AG04449 (cell line): ENCODE data around the gene GOLPH3.
"Not testable (repeated sequence)": the region's sequence is repeated elsewhere in the genome, so short reads cannot be mapped to it uniquely, and the experiment has no call there.

Experiments
- CTCF ChIA-PET: fragments of 350-600 bp; formaldehyde crosslinking; extraction: SDS; loops from one replicate; lab custom pipeline; 2021; ENCODE audit warnings: antibody characterized with exemption; lab: Yijun Ruan, JAX
- POLR2A ChIA-PET: fragments of 400-600, 350-600 bp; formaldehyde crosslinking; extraction: SDS; loops from one replicate; lab custom pipeline; 2020; ENCODE audit warnings: antibody characterized with exemption, inconsistent platforms; lab: Yijun Ruan, JAX
- DNase-seq: peaks from one replicate; pipeline ENCODE4 v3.0.0-alpha.2; 2010; ENCODE audit warnings: low read depth, low spot score
- H3K4me3 ChIP-seq: 2 replicates; pipeline ENCODE4 v1.5.1; 2011; ENCODE audit warnings: low read depth, mild to moderate bottlenecking, control low read depth, low read length
- TF ChIP-seq, protein P1 (sequence below): IDR thresholded peaks from one replicate; pipeline ENCODE4 v1.5.1; 2011; ENCODE audit warnings: mild to moderate bottlenecking, moderate library complexity, low read length, control low read depth, inconsistent platforms; ENCODE audit not compliant: insufficient read depth; ENCODE audit errors: missing control alignments

GOLPH3 gene

GRCh38 chr5:32083981-32084430, 90.1 kb downstream of the GOLPH3 start:
- no peak for DNase-seq
- POLR2A ChIA-PET, result no interaction called here
- no peak overlapping the region for H3K4me3 ChIP-seq
- CTCF ChIA-PET, result interaction anchor here (1.4 to 2.4 kb wide), 2 partner anchors 9 to 259 kb away, joined by 8 to 11 read pairs; no protein-coding TSS in a partner anchor
- TF ChIP-seq, protein P1, sequence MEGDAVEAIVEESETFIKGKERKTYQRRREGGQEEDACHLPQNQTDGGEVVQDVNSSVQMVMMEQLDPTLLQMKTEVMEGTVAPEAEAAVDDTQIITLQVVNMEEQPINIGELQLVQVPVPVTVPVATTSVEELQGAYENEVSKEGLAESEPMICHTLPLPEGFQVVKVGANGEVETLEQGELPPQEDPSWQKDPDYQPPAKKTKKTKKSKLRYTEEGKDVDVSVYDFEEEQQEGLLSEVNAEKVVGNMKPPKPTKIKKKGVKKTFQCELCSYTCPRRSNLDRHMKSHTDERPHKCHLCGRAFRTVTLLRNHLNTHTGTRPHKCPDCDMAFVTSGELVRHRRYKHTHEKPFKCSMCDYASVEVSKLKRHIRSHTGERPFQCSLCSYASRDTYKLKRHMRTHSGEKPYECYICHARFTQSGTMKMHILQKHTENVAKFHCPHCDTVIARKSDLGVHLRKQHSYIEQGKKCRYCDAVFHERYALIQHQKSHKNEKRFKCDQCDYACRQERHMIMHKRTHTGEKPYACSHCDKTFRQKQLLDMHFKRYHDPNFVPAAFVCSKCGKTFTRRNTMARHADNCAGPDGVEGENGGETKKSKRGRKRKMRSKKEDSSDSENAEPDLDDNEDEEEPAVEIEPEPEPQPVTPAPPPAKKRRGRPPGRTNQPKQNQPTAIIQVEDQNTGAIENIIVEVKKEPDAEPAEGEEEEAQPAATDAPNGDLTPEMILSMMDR, result no peak

- no peak overlapping the region for H3K4me3 ChIP-seq
- TF ChIP-seq, protein P1, result no peak
- no peak for DNase-seq
- POLR2A ChIA-PET, result no interaction called here
- CTCF ChIA-PET, result no interaction called here
These were observed 91.4 kb downstream of the GOLPH3 start for GRCh38 chr5:32082701-32083100.

- CTCF ChIA-PET, result interaction anchor here (1.2 to 2.1 kb wide), 3 partner anchors 12 to 255 kb away, joined by 3 to 10 read pairs (median 9); no protein-coding TSS in a partner anchor
- H3K4me3 ChIP-seq, DNase-seq, POLR2A ChIA-PET: not testable (repeated sequence)
These were observed 93.6 kb downstream of the GOLPH3 start for GRCh38 chr5:32080565-32080964.

GRCh38 chr5:32078855-32079254, 95.3 kb downstream of the GOLPH3 start:
- DNase-seq, H3K4me3 ChIP-seq, POLR2A ChIA-PET: not testable (repeated sequence)
- CTCF ChIA-PET, result interaction anchor here (1.0 to 7.1 kb wide), 4 partner anchors 8 to 252 kb away, joined by 5 to 195 read pairs (median 26); no protein-coding TSS in a partner anchor

GRCh38 chr5:32076699-32077695, 97.1 kb downstream of the GOLPH3 start:
- H3K4me3 ChIP-seq, result no peak overlapping the region
- DNase-seq, result no peak
- POLR2A ChIA-PET, result no interaction called here
- CTCF ChIA-PET, result interaction anchor here (0.6 to 7.1 kb wide), 56 partner anchors 8 to 539 kb away, joined by 3 to 195 read pairs (median 4); partner anchors contain the start of gene PDZD2
- TF ChIP-seq, protein P1, result peak; percentile 56
